K562 (cell line): Measurements from ENCODE around the gene SULT6B1. TPM values are rescaled to one million over a fixed set of nuclear protein-coding genes. Genes with fewer than 3 reads are reported as not detected.

Source experiments
- CXXC5 ChIP-seq: fragments of 250-450 bp; sonication (Bioruptor Pico); IDR thresholded peaks from 2 replicates; pipeline ENCODE4 v1.8.0; 2022; ENCODE audit warnings: inconsistent platforms, mild to moderate bottlenecking, moderate library complexity
- EP300 ChIP-seq: IDR thresholded peaks from 2 replicates; pipeline ENCODE4 v1.6.1; 2012; ENCODE audit warnings: low read length, improper control_type of control experiment
- POLR3G ChIP-seq: IDR thresholded peaks from 2 replicates; pipeline ENCODE4 v1.6.1; 2011; ENCODE audit not compliant: insufficient read length, insufficient replicate concordance; ENCODE audit errors: extremely low read depth
- SMAD2 ChIP-seq: fragments of 150-350 bp; IDR thresholded peaks from 2 replicates; pipeline ENCODE4 v1.6.1; 2014; ENCODE audit warnings: low read depth, mild to moderate bottlenecking, low read length
- TCF3 ChIP-seq: sonication (generic); formaldehyde crosslinking; IDR thresholded peaks from 2 replicates; pipeline ENCODE4 v1.4.0; 2020; ENCODE audit warnings: mild to moderate bottlenecking, missing genetic modification reagents
- ZNF174 ChIP-seq: fragments of 250-450 bp; sonication (Bioruptor Pico); IDR thresholded peaks from 2 replicates; pipeline ENCODE4 v1.4.0; 2020; ENCODE audit warnings: mild to moderate bottlenecking
- ZNF175 ChIP-seq: fragments of 200-800 bp; sonication (Bioruptor generic); IDR thresholded peaks from 2 replicates; pipeline ENCODE4 v1.6.1; 2016; ENCODE audit warnings: low read depth, mild to moderate bottlenecking, missing genetic modification characterization, missing compliant biosample characterization
- polyA plus RNA-seq, 8 experiments: library from polyadenylated mRNA; depleted of rRNA in 4 of 8; stranded (reverse) in 5 of 8; unstranded in 3 of 8; fragments of >200 nt; fragmentation: Nextera tagmentation in 2 of 8; fragmentation: Illumina TruSeq in 1 of 8; extraction: Ambion mirVana in 2 of 8; extraction: Trizol in 1 of 8; gene quantifications; 2 replicates each; pipeline versions ENCODE4 v1.2.1 to v1.2.3, GENCODE V29; 2011 to 2014; ENCODE audit warnings: inconsistent platforms in 1 of 8, missing spikeins in 1 of 8
- total RNA-seq, 7 experiments: library from RNA; depleted of rRNA in 6 of 7; stranded (reverse); fragments of >200 nt in 6 of 7; fragmentation: Illumina TruSeq in 2 of 7; extraction: Trizol in 2 of 7; gene quantifications; 2 replicates each; pipeline versions ENCODE4 v1.2.1 to v1.2.3, GENCODE V29; 2011 to 2021; ENCODE audit warnings: low replicate concordance in 1 of 7
- TF ChIP-seq, protein P1 (sequence below): IDR thresholded peaks from 2 replicates; pipeline ENCODE4 v1.6.1; 2012; ENCODE audit warnings: low read depth, low read length, improper control_type of control experiment, borderline replicate concordance
- TF ChIP-seq, protein P2 (sequence below): fragments of 450-650 bp; formaldehyde crosslinking; IDR thresholded peaks from 2 replicates; pipeline ENCODE4 v1.4.0; 2022; ENCODE audit warnings: mild to moderate bottlenecking, moderate library complexity
- TF ChIP-seq, protein P3 (sequence below): fragments of 450-650 bp; IDR thresholded peaks from 2 replicates; pipeline ENCODE4 v1.6.1; 2017; ENCODE audit warnings: antibody characterized with exemption
- TF ChIP-seq, protein P4 (sequence below): sonication (generic); formaldehyde crosslinking; IDR thresholded peaks from 2 replicates; pipeline ENCODE4 v1.8.0; 2022; ENCODE audit warnings: mild to moderate bottlenecking, missing genetic modification reagents
- TF ChIP-seq, protein P5 (sequence below): fragments of 450-650 bp; IDR thresholded peaks from 2 replicates; pipeline ENCODE4 v1.6.1; 2016; ENCODE audit warnings: mild to moderate bottlenecking
- TF ChIP-seq, protein P6 (sequence below): fragments of 450-650 bp; IDR thresholded peaks from 2 replicates; pipeline ENCODE4 v1.6.1; 2016; ENCODE audit warnings: missing biosample characterization, missing genetic modification characterization

SULT6B1 gene
- total and polyA plus RNA-seq, 9 of the 15 experiments (the other 6 are each of a cell fraction or from before 2014, with no cell fraction given): not detected

DNA sequence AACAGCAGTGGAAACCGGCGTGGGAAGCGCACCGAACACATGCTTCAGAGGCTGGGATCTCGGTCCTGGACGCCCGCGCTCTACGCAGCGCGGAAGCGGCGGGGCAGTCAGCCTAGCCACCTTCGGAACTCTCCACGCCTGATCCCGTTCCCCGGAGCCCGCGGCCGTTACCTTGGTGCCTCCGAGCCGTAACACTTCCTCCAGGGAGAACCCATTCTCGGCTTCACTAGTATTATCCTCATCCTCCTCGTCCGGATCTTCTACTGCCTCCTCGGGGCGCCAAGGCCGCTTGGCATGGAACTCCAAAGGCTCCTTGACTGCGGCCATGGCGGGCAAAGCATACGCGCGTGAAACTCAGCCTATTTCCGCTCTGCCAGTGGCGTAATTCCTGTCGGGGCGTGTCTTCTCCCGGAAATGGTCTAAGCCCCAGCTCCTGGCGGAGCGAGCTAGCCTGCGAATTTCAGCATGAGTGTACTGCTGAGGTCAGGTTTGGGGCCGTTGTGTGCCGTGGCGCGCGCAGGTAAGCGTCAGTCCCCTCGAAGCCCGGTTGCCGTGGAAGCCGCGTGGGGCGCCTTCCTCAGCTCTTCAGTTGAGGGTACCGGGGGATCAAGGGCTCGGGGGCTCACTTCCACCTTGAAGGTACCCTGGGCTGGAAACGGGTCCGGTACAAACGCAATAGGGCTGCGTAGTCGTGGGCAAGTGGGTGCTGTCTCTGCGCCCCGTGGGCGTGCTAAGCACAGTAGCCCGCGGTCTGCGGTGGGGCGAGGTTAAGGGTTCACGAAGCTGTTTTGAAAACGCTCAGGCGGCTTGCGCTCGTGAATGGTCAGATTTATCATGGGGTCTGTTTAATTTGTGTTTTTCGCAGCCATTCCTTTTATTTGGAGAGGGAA lies 43.0 kb upstream of the SULT6B1 start, which contains the start of the genes CEBPZ and NDUFAF7 (continued):
- TF ChIP-seq, protein P1, sequence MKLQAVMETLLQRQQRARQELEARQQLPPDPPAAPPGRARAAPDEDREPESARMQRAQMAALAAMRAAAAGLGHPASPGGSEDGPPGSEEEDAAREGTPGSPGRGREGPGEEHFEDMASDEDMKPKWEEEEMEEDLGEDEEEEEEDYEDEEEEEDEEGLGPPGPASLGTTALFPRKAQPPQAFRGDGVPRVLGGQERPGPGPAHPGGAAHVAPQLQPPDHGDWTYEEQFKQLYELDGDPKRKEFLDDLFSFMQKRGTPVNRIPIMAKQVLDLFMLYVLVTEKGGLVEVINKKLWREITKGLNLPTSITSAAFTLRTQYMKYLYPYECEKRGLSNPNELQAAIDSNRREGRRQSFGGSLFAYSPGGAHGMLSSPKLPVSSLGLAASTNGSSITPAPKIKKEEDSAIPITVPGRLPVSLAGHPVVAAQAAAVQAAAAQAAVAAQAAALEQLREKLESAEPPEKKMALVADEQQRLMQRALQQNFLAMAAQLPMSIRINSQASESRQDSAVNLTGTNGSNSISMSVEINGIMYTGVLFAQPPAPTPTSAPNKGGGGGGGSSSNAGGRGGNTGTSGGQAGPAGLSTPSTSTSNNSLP: no peak
- TF ChIP-seq EP300 (peak; percentile 8; the same call in 1 of the 2 replicates), TCF3 (CRISPR knock-in tag) (no peak), ZNF174 (no peak), CXXC5 (CRISPR knock-in tag) (peak; percentile 65), POLR3G (no peak), SMAD2 (no peak), ZNF175 (CRISPR knock-in tag) (no peak; the same call in 1 of the 2 replicates)
- TF ChIP-seq, protein P2, sequence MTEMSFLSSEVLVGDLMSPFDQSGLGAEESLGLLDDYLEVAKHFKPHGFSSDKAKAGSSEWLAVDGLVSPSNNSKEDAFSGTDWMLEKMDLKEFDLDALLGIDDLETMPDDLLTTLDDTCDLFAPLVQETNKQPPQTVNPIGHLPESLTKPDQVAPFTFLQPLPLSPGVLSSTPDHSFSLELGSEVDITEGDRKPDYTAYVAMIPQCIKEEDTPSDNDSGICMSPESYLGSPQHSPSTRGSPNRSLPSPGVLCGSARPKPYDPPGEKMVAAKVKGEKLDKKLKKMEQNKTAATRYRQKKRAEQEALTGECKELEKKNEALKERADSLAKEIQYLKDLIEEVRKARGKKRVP (CRISPR knock-in tag): no peak
- TF ChIP-seq, protein P3, sequence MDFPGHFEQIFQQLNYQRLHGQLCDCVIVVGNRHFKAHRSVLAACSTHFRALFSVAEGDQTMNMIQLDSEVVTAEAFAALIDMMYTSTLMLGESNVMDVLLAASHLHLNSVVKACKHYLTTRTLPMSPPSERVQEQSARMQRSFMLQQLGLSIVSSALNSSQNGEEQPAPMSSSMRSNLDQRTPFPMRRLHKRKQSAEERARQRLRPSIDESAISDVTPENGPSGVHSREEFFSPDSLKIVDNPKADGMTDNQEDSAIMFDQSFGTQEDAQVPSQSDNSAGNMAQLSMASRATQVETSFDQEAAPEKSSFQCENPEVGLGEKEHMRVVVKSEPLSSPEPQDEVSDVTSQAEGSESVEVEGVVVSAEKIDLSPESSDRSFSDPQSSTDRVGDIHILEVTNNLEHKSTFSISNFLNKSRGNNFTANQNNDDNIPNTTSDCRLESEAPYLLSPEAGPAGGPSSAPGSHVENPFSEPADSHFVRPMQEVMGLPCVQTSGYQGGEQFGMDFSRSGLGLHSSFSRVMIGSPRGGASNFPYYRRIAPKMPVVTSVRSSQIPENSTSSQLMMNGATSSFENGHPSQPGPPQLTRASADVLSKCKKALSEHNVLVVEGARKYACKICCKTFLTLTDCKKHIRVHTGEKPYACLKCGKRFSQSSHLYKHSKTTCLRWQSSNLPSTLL: no peak
- TF ChIP-seq, protein P4, sequence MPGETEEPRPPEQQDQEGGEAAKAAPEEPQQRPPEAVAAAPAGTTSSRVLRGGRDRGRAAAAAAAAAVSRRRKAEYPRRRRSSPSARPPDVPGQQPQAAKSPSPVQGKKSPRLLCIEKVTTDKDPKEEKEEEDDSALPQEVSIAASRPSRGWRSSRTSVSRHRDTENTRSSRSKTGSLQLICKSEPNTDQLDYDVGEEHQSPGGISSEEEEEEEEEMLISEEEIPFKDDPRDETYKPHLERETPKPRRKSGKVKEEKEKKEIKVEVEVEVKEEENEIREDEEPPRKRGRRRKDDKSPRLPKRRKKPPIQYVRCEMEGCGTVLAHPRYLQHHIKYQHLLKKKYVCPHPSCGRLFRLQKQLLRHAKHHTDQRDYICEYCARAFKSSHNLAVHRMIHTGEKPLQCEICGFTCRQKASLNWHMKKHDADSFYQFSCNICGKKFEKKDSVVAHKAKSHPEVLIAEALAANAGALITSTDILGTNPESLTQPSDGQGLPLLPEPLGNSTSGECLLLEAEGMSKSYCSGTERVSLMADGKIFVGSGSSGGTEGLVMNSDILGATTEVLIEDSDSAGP (CRISPR knock-in tag): no peak
- TF ChIP-seq, protein P5, sequence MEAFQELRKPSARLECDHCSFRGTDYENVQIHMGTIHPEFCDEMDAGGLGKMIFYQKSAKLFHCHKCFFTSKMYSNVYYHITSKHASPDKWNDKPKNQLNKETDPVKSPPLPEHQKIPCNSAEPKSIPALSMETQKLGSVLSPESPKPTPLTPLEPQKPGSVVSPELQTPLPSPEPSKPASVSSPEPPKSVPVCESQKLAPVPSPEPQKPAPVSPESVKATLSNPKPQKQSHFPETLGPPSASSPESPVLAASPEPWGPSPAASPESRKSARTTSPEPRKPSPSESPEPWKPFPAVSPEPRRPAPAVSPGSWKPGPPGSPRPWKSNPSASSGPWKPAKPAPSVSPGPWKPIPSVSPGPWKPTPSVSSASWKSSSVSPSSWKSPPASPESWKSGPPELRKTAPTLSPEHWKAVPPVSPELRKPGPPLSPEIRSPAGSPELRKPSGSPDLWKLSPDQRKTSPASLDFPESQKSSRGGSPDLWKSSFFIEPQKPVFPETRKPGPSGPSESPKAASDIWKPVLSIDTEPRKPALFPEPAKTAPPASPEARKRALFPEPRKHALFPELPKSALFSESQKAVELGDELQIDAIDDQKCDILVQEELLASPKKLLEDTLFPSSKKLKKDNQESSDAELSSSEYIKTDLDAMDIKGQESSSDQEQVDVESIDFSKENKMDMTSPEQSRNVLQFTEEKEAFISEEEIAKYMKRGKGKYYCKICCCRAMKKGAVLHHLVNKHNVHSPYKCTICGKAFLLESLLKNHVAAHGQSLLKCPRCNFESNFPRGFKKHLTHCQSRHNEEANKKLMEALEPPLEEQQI: no peak
- TF ChIP-seq, protein P6, sequence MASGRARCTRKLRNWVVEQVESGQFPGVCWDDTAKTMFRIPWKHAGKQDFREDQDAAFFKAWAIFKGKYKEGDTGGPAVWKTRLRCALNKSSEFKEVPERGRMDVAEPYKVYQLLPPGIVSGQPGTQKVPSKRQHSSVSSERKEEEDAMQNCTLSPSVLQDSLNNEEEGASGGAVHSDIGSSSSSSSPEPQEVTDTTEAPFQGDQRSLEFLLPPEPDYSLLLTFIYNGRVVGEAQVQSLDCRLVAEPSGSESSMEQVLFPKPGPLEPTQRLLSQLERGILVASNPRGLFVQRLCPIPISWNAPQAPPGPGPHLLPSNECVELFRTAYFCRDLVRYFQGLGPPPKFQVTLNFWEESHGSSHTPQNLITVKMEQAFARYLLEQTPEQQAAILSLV (tag): no peak
